Vagina (tissue), 2 donors: Measurements from ENCODE around the gene RPP30. TPM values are rescaled to one million over a fixed set of nuclear protein-coding genes. Genes with fewer than 3 reads are reported as not detected.

Experiments
- DNase-seq, 2 donors: peaks; one replicate each; pipeline ENCODE4 v3.0.0-alpha.2; 2017; ENCODE audit errors: extremely low spot score in 2 of 2
- H3K27ac ChIP-seq: fragments of 200-600 bp; sonication (generic); one replicate; pipeline ENCODE4 v1.5.1; 2019
- H3K27me3 ChIP-seq: fragments of 200-600 bp; sonication (generic); one replicate; pipeline ENCODE4 v1.5.1; 2019
- H3K36me3 ChIP-seq, 2 donors: fragments of 200-600 bp; sonication (generic); one replicate each; pipeline ENCODE4 v1.5.1; 2017 to 2019
- H3K4me1 ChIP-seq: fragments of 200-600 bp; sonication (generic); one replicate; pipeline ENCODE4 v1.5.1; 2019
- H3K4me3 ChIP-seq, 2 donors: fragments of 200-600 bp; sonication (generic); 1 replicate in 1 of 2; 2 replicates in 1 of 2; pipeline ENCODE4 v1.5.1; 2016 to 2019
- H3K9me3 ChIP-seq: fragments of 200-600 bp; sonication (generic); one replicate; pipeline ENCODE4 v1.5.1; 2019
- CTCF ChIP-seq, 3 experiments: fragments of 450-650 bp in 2 of 3; fragments of 200-600 bp in 1 of 3; sonication (generic) in 1 of 3; IDR thresholded peaks; one replicate each; pipeline ENCODE4 v1.5.1; 2017 to 2019; ENCODE audit warnings: antibody characterized with exemption in 3 of 3, mild to moderate bottlenecking in 2 of 3, moderate library complexity in 2 of 3
- POLR2A ChIP-seq, 2 donors: fragments of 450-650 bp; IDR thresholded peaks; one replicate each; pipeline ENCODE4 v1.6.1; 2017; ENCODE audit warnings: antibody characterized with exemption in 2 of 2, mild to moderate bottlenecking in 2 of 2, moderate library complexity in 2 of 2
- POLR2AphosphoS5 ChIP-seq, 2 donors: sonication (generic); formaldehyde crosslinking; IDR thresholded peaks; one replicate each; pipeline ENCODE4 v1.9.0; 2017; ENCODE audit warnings: antibody characterized with exemption in 2 of 2, mild to moderate bottlenecking in 2 of 2, low read depth in 1 of 2; ENCODE audit not compliant: insufficient read depth in 1 of 2
- intact Hi-C: fragments of 100-400 bp; cut with DNase I; formaldehyde crosslinking; loops from one replicate; pipeline ENCODE4 v1.15.1; 2023
- total RNA-seq: library from RNA; depleted of rRNA; stranded (reverse); fragments of >200 nt; gene quantifications from one replicate; pipeline ENCODE4 v1.2.3, GENCODE V29; 2016

Gene RPP30
- total RNA-seq, 1 donor from 2014 or later = 18.4 TPM

DNA sequence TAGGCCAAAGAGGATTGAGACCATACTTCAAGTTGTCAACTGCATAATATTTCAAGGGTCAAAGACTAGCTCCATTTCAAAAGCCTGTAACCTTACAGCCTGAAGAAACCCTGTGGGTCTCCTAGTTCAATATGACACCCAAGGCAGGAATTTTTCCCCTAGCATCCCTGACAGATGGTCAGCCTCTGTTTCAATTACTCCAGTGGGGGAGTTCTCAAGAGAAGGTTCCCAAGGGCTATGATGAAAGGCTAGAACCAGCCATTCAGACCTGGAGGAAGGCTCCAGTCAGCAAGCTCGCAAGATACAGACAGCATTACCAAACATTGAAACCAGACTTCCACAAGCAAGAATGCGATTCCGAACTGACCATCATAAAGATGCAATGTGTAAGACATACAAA is 15.5 kb upstream of the RPP30 start:
- H3K27me3 ChIP-seq = no peaks in the 10 kb centered on the region
- intact Hi-C loops = no loop called here
- no peaks in the 10 kb centered on the region for H3K9me3 ChIP-seq

GRCh38 chr10:90856964-90857634 is 14.7 kb upstream of the RPP30 start:
- Histone ChIP-seq H3K4me1 (peaks cover 11% of the 10 kb centered on the region), H3K27me3 (no peaks in the 10 kb centered on the region), H3K27ac (peak overlapping the region; percentile 69), H3K9me3 (no peaks in the 10 kb centered on the region), H3K4me3 (peak overlapping the region; percentile 55 to 75), H3K36me3 (no peaks in the 10 kb centered on the region)
- DNase-seq = no peak
- TF ChIP-seq POLR2A (IDR thresholded peaks at IDR 0.05) (no peak), POLR2AphosphoS5 (IDR thresholded peaks at IDR 0.05; ENCODE audit: insufficient read depth in 1 of 2, low read depth in 1 of 2) (no peak), CTCF (IDR thresholded peaks at IDR 0.05) (no peak)
- intact Hi-C loops = no loop called here

More for the DNA sequence above, 15.5 kb upstream of the RPP30 start:
- Histone ChIP-seq H3K27ac (no peak overlapping the region), H3K4me1 (peaks cover 11% of the 10 kb centered on the region), H3K4me3 (no peak overlapping the region), H3K36me3 (no peaks in the 10 kb centered on the region)
- TF ChIP-seq CTCF (IDR thresholded peaks at IDR 0.05) = no peak
- no peak for TF ChIP-seq POLR2AphosphoS5 (IDR thresholded peaks at IDR 0.05; ENCODE audit: insufficient read depth in 1 of 2, low read depth in 1 of 2)
- TF ChIP-seq POLR2A (IDR thresholded peaks at IDR 0.05) = no peak
- DNase-seq = no peak

DNA sequence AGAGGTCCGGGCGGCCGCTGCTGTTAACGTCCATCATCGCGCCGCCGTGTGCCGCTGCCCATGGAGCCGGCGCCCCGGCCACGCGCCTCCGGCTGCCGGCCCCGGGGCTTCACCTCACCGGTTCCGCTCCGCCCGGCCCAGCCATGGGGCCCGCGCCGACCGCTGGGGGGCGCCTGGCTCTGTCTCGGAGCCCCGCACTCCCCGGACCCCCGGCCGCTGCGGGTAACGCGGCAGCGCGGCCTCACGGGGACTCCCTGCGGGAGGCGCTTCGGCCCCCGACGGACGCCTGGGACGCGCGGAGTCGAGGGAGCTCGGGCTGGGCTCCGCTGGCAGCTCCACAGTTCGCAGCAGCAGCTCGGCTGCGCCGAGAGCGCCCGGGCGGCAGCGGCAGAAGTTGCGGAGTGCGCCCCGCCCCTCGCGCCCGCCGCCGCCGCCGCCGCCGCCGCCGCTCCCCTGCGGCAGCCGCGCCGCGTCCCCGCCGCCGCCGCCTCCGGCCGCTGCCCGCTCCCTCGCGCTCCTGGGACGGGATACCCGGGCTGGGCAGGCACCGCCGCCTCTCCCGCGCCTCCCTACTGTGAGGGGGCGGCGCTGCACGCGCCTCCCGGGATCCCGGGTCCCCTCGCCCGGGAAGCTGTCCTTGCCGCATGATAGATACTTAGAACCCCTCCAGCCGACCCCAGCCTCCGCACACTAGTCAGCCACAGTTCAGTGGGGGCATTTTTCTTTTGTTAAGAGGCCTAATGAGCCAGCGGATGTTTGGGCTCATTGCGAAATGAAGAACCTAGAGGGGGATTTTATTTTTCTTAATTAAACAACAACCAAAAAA is 13.9 kb upstream of the RPP30 start, which contains the start of gene HTR7:
Gene HTR7 (minus strand): TSS at position 405 of the 826 bp plus-strand sequence. CDS start 368 bp downstream, at position 37.
- Histone ChIP-seq H3K9me3 (no peaks in the 10 kb centered on the region), H3K27me3 (no peaks in the 10 kb centered on the region), H3K27ac (peak within 1 kb of the TSS; percentile 69), H3K4me1 (peaks cover 11% of the 10 kb centered on the region), H3K4me3 (peak within 1 kb of the TSS; percentile 55 to 75), H3K36me3 (no peaks in the 10 kb centered on the region)
- TF ChIP-seq POLR2AphosphoS5 (IDR thresholded peaks at IDR 0.05; ENCODE audit: insufficient read depth in 1 of 2, low read depth in 1 of 2) (no peak), CTCF (IDR thresholded peaks at IDR 0.05) (peak in 2 of 3 experiments; percentile 42 to 58)
- DNase-seq = no peak
- intact Hi-C loops = no loop called here

- TF ChIP-seq POLR2AphosphoS5 (IDR thresholded peaks at IDR 0.05; ENCODE audit: insufficient read depth in 1 of 2, low read depth in 1 of 2) = no peak
- TF ChIP-seq POLR2A (IDR thresholded peaks at IDR 0.05) = no peak
- TF ChIP-seq CTCF (IDR thresholded peaks at IDR 0.05) = no peak
- Histone ChIP-seq H3K4me1 (peaks cover 11% of the 10 kb centered on the region), H3K4me3 (peak overlapping the region; percentile 55 to 75), H3K36me3 (no peaks in the 10 kb centered on the region), H3K27ac (peak overlapping the region; percentile 69), H3K27me3 (no peaks in the 10 kb centered on the region), H3K9me3 (no peaks in the 10 kb centered on the region)
- intact Hi-C loops = no loop called here
- no peak for DNase-seq
Observed at GRCh38 chr10:90858461-90858968, 13.3 kb upstream of the RPP30 start.
